Activated naive CD8-positive, alpha-beta T cell treated with anti-CD3 and anti-CD28 coated beads, Interleukin-2, amount 10 ng/mL, durations not matched to agents 7 days and 5 days (primary cell): ENCODE measurements around the gene ZNF599. TPM values are rescaled to one million over a fixed set of nuclear protein-coding genes. Genes with fewer than 3 reads are reported as not detected.
"Not testable (repeated sequence)": the region's sequence is repeated elsewhere in the genome, so short reads cannot be mapped to it uniquely, and the experiment has no call there.

Experiments used
- ATAC-seq: fragments of 150-1000 bp; cut with Tn5 transposase; one replicate; pipeline ENCODE4 v1.10.0; 2021; ENCODE audit warnings: low read depth, moderate library complexity
- POLR2A ChIA-PET: fragments of 350-600 bp; sonication (Branson Sonifier 250); formaldehyde crosslinking; loops from one replicate; lab custom pipeline; 2021; ENCODE audit warnings: antibody characterized with exemption; lab: Charles Lee
- DNase-seq: peaks from one replicate; pipeline ENCODE4 v3.0.0; 2021
- H3K27ac Mint-ChIP-seq: one replicate; pipeline ENCODE4 v1.8.0; 2022; ENCODE audit warnings: mild to moderate bottlenecking, mixed read lengths
- H3K27me3 Mint-ChIP-seq: one replicate; pipeline ENCODE4 v1.8.0; 2022; ENCODE audit warnings: mild to moderate bottlenecking, moderate library complexity, mixed read lengths
- H3K36me3 Mint-ChIP-seq: one replicate; pipeline ENCODE4 v1.8.0; 2021; ENCODE audit warnings: mild to moderate bottlenecking, mixed read lengths
- H3K4me1 Mint-ChIP-seq: one replicate; pipeline ENCODE4 v1.8.0; 2021; ENCODE audit warnings: mixed read lengths
- H3K4me3 Mint-ChIP-seq: one replicate; pipeline ENCODE4 v1.8.0; 2022; ENCODE audit warnings: mild to moderate bottlenecking, moderate library complexity, mixed read lengths
- H3K9me3 Mint-ChIP-seq: one replicate; pipeline ENCODE4 v1.8.0; 2021; ENCODE audit warnings: mixed read lengths
- total RNA-seq, 2 experiments: library from RNA; stranded (reverse); gene quantifications; one replicate each; pipeline ENCODE4 v1.2.3, GENCODE V29; 2021

Gene ZNF599
- 1 to 10 TPM; 6.1 to 6.9 TPM for total RNA-seq

GRCh38 chr19:34772697-34773554 lies at the start of gene ZNF599:
Gene ZNF599, minus strand, starts transcription at chr19:34773215. Its CDS starts 374 bp downstream, at chr19:34772841.
- H3K9me3 Mint-ChIP-seq: peaks cover 20% of the 10 kb centered on the region
- peaks cover 32% of the 10 kb centered on the region for H3K36me3 Mint-ChIP-seq
- H3K27ac Mint-ChIP-seq: peak within 1 kb of the TSS; percentile 90
- peaks cover 13% of the 10 kb centered on the region for H3K4me1 Mint-ChIP-seq
- peak within 1 kb of the TSS; percentile 91 for H3K4me3 Mint-ChIP-seq
- DNase-seq (peak; percentile 92), ATAC-seq (peak; percentile 95)
- H3K27me3 Mint-ChIP-seq: peaks cover 4% of the 10 kb centered on the region
- POLR2A ChIA-PET: interaction anchor here (1.2 kb wide), 1 partner anchor 95 kb away, joined by 4 read pairs; the partner anchor contains the start of gene ZNF302

- Mint-ChIP-seq H3K27me3 (no peaks in the 10 kb centered on the region), H3K9me3 (peaks cover 4% of the 10 kb centered on the region), H3K36me3 (peaks cover 1% of the 10 kb centered on the region), H3K4me3 (no peak overlapping the region), H3K4me1 (peaks cover 2% of the 10 kb centered on the region), H3K27ac (no peak overlapping the region)
- DNase-seq (no peak), ATAC-seq (no peak)
- POLR2A ChIA-PET: no interaction called here
These were observed 45.3 kb upstream of the ZNF599 start for GRCh38 chr19:34818270-34818669.

GRCh38 chr19:34816708-34817107 lies 43.7 kb upstream of the ZNF599 start:
- peaks cover 1% of the 10 kb centered on the region for H3K36me3 Mint-ChIP-seq
- POLR2A ChIA-PET: no interaction called here
- no peaks in the 10 kb centered on the region for H3K27me3 Mint-ChIP-seq
- DNase-seq (no peak), ATAC-seq (no peak)
- H3K4me3 Mint-ChIP-seq: no peak overlapping the region
- H3K27ac Mint-ChIP-seq: no peak overlapping the region
- H3K9me3 Mint-ChIP-seq: peaks cover 4% of the 10 kb centered on the region
- H3K4me1 Mint-ChIP-seq: peaks cover 6% of the 10 kb centered on the region

GRCh38 chr19:34808566-34808965 lies 35.6 kb upstream of the ZNF599 start:
- Mint-ChIP-seq H3K4me3 (no peak overlapping the region), H3K4me1 (peaks cover 6% of the 10 kb centered on the region), H3K27ac (no peak overlapping the region), H3K27me3 (no peaks in the 10 kb centered on the region), H3K36me3 (no peaks in the 10 kb centered on the region), H3K9me3 (peaks cover 16% of the 10 kb centered on the region)
- POLR2A ChIA-PET: no interaction called here
- no peak for DNase-seq
- ATAC-seq: no peak

GRCh38 chr19:34806976-34807860 lies 34.2 kb upstream of the ZNF599 start:
- no peak for DNase-seq
- no peak overlapping the region for H3K27ac Mint-ChIP-seq
- POLR2A ChIA-PET: no interaction called here
- H3K27me3 Mint-ChIP-seq: no peaks in the 10 kb centered on the region
- H3K4me1 Mint-ChIP-seq: no peaks in the 10 kb centered on the region
- no peak overlapping the region for H3K4me3 Mint-ChIP-seq
- no peaks in the 10 kb centered on the region for H3K36me3 Mint-ChIP-seq
- no peak for ATAC-seq
- H3K9me3 Mint-ChIP-seq: peaks cover 21% of the 10 kb centered on the region

GRCh38 chr19:34804115-34804514 lies 31.1 kb upstream of the ZNF599 start:
- ATAC-seq (no peak), DNase-seq (no peak)
- no peak overlapping the region for H3K27ac Mint-ChIP-seq
- H3K4me3 Mint-ChIP-seq: no peak overlapping the region
- POLR2A ChIA-PET: no interaction called here
- peaks cover 21% of the 10 kb centered on the region for H3K9me3 Mint-ChIP-seq
- no peaks in the 10 kb centered on the region for H3K27me3 Mint-ChIP-seq
- no peaks in the 10 kb centered on the region for H3K36me3 Mint-ChIP-seq
- H3K4me1 Mint-ChIP-seq: no peaks in the 10 kb centered on the region

GRCh38 chr19:34796953-34797352 lies 23.9 kb upstream of the ZNF599 start:
- H3K4me3 Mint-ChIP-seq, H3K27ac Mint-ChIP-seq, H3K9me3 Mint-ChIP-seq, POLR2A ChIA-PET, H3K27me3 Mint-ChIP-seq, DNase-seq, H3K4me1 Mint-ChIP-seq, ATAC-seq, H3K36me3 Mint-ChIP-seq: not testable (repeated sequence)

- peaks cover 8% of the 10 kb centered on the region for H3K9me3 Mint-ChIP-seq
- H3K27me3 Mint-ChIP-seq: no peaks in the 10 kb centered on the region
- H3K27ac Mint-ChIP-seq: no peak overlapping the region
- no peak for DNase-seq
- POLR2A ChIA-PET: no interaction called here
- no peak for ATAC-seq
- H3K4me3 Mint-ChIP-seq: peak overlapping the region; percentile 30
- H3K36me3 Mint-ChIP-seq: peaks cover 1% of the 10 kb centered on the region
- peaks cover 5% of the 10 kb centered on the region for H3K4me1 Mint-ChIP-seq
These were observed 21.3 kb upstream of the ZNF599 start for GRCh38 chr19:34794066-34794960.

- no peaks in the 10 kb centered on the region for H3K27me3 Mint-ChIP-seq
- H3K27ac Mint-ChIP-seq: no peak overlapping the region
- H3K9me3 Mint-ChIP-seq: peaks cover 8% of the 10 kb centered on the region
- DNase-seq (no peak), ATAC-seq (no peak)
- peaks cover 5% of the 10 kb centered on the region for H3K4me1 Mint-ChIP-seq
- H3K36me3 Mint-ChIP-seq: peaks cover 1% of the 10 kb centered on the region
- H3K4me3 Mint-ChIP-seq: peak overlapping the region; percentile 30
- POLR2A ChIA-PET: no interaction called here
These were observed 20.6 kb upstream of the ZNF599 start for GRCh38 chr19:34793565-34793964.

GRCh38 chr19:34788074-34788473 lies 15.1 kb upstream of the ZNF599 start:
- no peak overlapping the region for H3K27ac Mint-ChIP-seq
- peaks cover 13% of the 10 kb centered on the region for H3K9me3 Mint-ChIP-seq
- H3K4me3 Mint-ChIP-seq: no peak overlapping the region
- no peak for DNase-seq
- no peak for ATAC-seq
- no peaks in the 10 kb centered on the region for H3K36me3 Mint-ChIP-seq
- POLR2A ChIA-PET: no interaction called here
- peaks cover under 1% of the 10 kb centered on the region for H3K4me1 Mint-ChIP-seq
- H3K27me3 Mint-ChIP-seq: no peaks in the 10 kb centered on the region

- Mint-ChIP-seq H3K4me1 (peaks cover 2% of the 10 kb centered on the region), H3K27ac (no peak overlapping the region), H3K27me3 (no peaks in the 10 kb centered on the region), H3K36me3 (no peaks in the 10 kb centered on the region), H3K4me3 (no peak overlapping the region), H3K9me3 (peaks cover 14% of the 10 kb centered on the region)
- DNase-seq (no peak), ATAC-seq (no peak)
- POLR2A ChIA-PET: no interaction called here
These were observed 14.2 kb upstream of the ZNF599 start for GRCh38 chr19:34787059-34787824.

- H3K27ac Mint-ChIP-seq: no peak overlapping the region
- no peak overlapping the region for H3K4me3 Mint-ChIP-seq
- H3K4me1 Mint-ChIP-seq: peaks cover 2% of the 10 kb centered on the region
- no peaks in the 10 kb centered on the region for H3K27me3 Mint-ChIP-seq
- peaks cover 1% of the 10 kb centered on the region for H3K36me3 Mint-ChIP-seq
- POLR2A ChIA-PET: no interaction called here
- H3K9me3 Mint-ChIP-seq: peaks cover 14% of the 10 kb centered on the region
- ATAC-seq (no peak), DNase-seq (no peak)
These were observed 13.2 kb upstream of the ZNF599 start for GRCh38 chr19:34786236-34786635.
